Cardiac fibroblast (primary cell): Measurements from ENCODE around the gene AATK.

Source experiments
- DNase-seq, 2 donors: peaks; one replicate each; pipeline versions ENCODE4 v3.0.0 to v3.0.0-alpha.2; 2010; ENCODE audit warnings: low read depth in 2 of 2
- H3K4me3 ChIP-seq, 2 donors: replicated peaks in 1 of 2; 1 replicate in 1 of 2; 2 replicates in 1 of 2; pipeline ENCODE4 v1.5.1; 2011; ENCODE audit warnings: low read depth in 2 of 2, low read length in 2 of 2, mild to moderate bottlenecking in 2 of 2, moderate library complexity in 1 of 2
- CTCF ChIP-seq: IDR thresholded peaks from one replicate; pipeline ENCODE4 v1.5.1; 2011; ENCODE audit warnings: low read depth, mild to moderate bottlenecking, low read length, inconsistent platforms

Gene AATK

GRCh38 chr17:81169870-81170309 lies 3.9 kb upstream of the AATK start:
- TF ChIP-seq CTCF = no peak
- no peak overlapping the region for H3K4me3 ChIP-seq
- DNase-seq = no peak

GRCh38 chr17:81167638-81168037 lies 1.6 kb upstream of the AATK start:
- DNase-seq = no peak
- TF ChIP-seq CTCF = no peak
- no peak overlapping the region for H3K4me3 ChIP-seq

GRCh38 chr17:81167194-81167524 lies 1.1 kb upstream of the AATK start:
- H3K4me3 ChIP-seq = no peak overlapping the region
- no peak for DNase-seq
- TF ChIP-seq CTCF = no peak

- TF ChIP-seq CTCF = no peak
- H3K4me3 ChIP-seq = no peak within 1 kb of the TSS
- no peak for DNase-seq
Measured at GRCh38 chr17:81165246-81166032, 582 bp downstream of the AATK start, which contains the start of gene PVALEF. Gene PVALEF (plus strand): TSS chr17:81165507. CDS start chr17:81181227, 15,720 bp downstream.

GRCh38 chr17:81164371-81165245 lies 1.4 kb downstream of the AATK start:
- no peak for TF ChIP-seq CTCF
- no peak for DNase-seq
- H3K4me3 ChIP-seq = no peak overlapping the region

GRCh38 chr17:81163703-81164370 lies 2.2 kb downstream of the AATK start:
- H3K4me3 ChIP-seq = no peak overlapping the region
- DNase-seq = no peak
- TF ChIP-seq CTCF = no peak
